Gastroesophageal sphincter (tissue), 4 donors: ENCODE data around the gene TAX1BP3. TPM values are rescaled to one million over a fixed set of nuclear protein-coding genes. Genes with fewer than 3 reads are reported as not detected.

ENCODE experiments used
- ATAC-seq: fragments of 150-250 bp; one replicate; pipeline ENCODE4 v1.9.1; 2016; ENCODE audit warnings: mild to moderate bottlenecking, moderate library complexity
- H3K27ac ChIP-seq, 4 donors: fragments of 200-600 bp; sonication (generic) in 3 of 4; 1 replicate in 3 of 4; 2 replicates in 1 of 4; pipeline ENCODE4 v1.5.1; 2016 to 2019
- H3K27me3 ChIP-seq: fragments of 200-600 bp; sonication (generic); one replicate; pipeline ENCODE4 v1.5.1; 2019
- H3K36me3 ChIP-seq, 2 donors: fragments of 200-600 bp; sonication (generic); one replicate each; pipeline ENCODE4 v1.5.1; 2019; ENCODE audit warnings: control low read depth in 1 of 2
- H3K4me1 ChIP-seq, 3 donors: fragments of 200-600 bp; sonication (generic); 1 replicate in 2 of 3; 2 replicates in 1 of 3; pipeline ENCODE4 v1.5.1; 2016 to 2019; ENCODE audit warnings: control low read depth in 2 of 3
- H3K4me3 ChIP-seq, 2 donors: fragments of 200-600 bp; sonication (generic); one replicate each; pipeline ENCODE4 v1.5.1; 2019; ENCODE audit warnings: mild to moderate bottlenecking in 1 of 2, moderate library complexity in 1 of 2
- H3K9me3 ChIP-seq, 3 donors: fragments of 200-600 bp; sonication (generic); one replicate each; pipeline ENCODE4 v1.5.1; 2017 to 2019; ENCODE audit warnings: control low read depth in 2 of 3
- EP300 ChIP-seq: sonication (generic); formaldehyde crosslinking; IDR thresholded peaks from one replicate; pipeline ENCODE4 v1.6.1; 2017; ENCODE audit warnings: antibody characterized with exemption, mild to moderate bottlenecking
- POLR2A ChIP-seq, 2 donors: fragments of 450-650 bp; IDR thresholded peaks; one replicate each; pipeline ENCODE4 v1.6.1; 2017; ENCODE audit warnings: antibody characterized with exemption in 2 of 2, mild to moderate bottlenecking in 2 of 2, moderate library complexity in 1 of 2
- POLR2AphosphoS5 ChIP-seq: sonication (generic); formaldehyde crosslinking; IDR thresholded peaks from one replicate; pipeline ENCODE4 v1.6.1; 2017; ENCODE audit warnings: antibody characterized with exemption
- WGBS, 2 donors: methylation state at CpG; one replicate each; pipeline ENCODE4 v1.1.5; 2018; ENCODE audit warnings: low coverage in 1 of 2; 5-methylcytosine and 5-hydroxymethylcytosine counted together
- total RNA-seq, 4 donors: library from RNA; depleted of rRNA; stranded (reverse); fragments of >200 nt; gene quantifications; one replicate each; pipeline ENCODE4 v1.1.0, GENCODE V29; 2016
- TF ChIP-seq, protein P1 (sequence below), 4 experiments: fragments of 200-600 bp in 2 of 4; fragments of 450-650 bp in 2 of 4; sonication (generic) in 1 of 4; IDR thresholded peaks; one replicate each; pipeline ENCODE4 v1.5.1; 2017 to 2019; ENCODE audit warnings: antibody characterized with exemption in 4 of 4, mild to moderate bottlenecking in 2 of 4, moderate library complexity in 2 of 4

Gene TAX1BP3
- total RNA-seq, 4 donors from 2014 or later: 98.5 to 172 (median 109) TPM

DNA sequence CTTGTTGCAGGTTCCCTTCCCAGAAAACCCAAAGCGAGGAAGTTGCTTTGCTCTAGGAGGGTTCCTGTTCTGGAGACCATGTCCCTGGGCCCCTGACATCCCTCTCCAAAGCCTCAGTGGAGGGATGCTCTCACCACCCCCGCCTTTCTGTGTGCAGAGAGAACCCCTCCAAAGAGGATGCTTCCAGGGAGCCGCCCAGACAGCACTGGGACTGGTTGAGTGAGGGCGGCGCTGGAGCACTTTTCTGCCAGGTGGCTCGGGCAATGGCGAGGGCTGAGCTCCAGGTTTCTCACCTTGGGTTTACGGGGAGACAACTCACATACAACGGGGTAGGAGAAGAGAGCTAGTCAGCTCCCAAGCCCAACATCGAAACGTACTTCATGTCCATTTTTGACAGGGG, 7.5 kb upstream of the TAX1BP3 start:
- H3K27ac ChIP-seq: no peak overlapping the region
- no CpG with 5 or more reads among the region's 11 CpGs for WGBS, 2 donors
- H3K4me3 ChIP-seq: no peak overlapping the region
- H3K4me1 ChIP-seq: no peaks in the 10 kb centered on the region
- no peaks in the 10 kb centered on the region for H3K9me3 ChIP-seq
- peaks cover 27% of the 10 kb centered on the region for H3K27me3 ChIP-seq
- TF ChIP-seq, protein P1, sequence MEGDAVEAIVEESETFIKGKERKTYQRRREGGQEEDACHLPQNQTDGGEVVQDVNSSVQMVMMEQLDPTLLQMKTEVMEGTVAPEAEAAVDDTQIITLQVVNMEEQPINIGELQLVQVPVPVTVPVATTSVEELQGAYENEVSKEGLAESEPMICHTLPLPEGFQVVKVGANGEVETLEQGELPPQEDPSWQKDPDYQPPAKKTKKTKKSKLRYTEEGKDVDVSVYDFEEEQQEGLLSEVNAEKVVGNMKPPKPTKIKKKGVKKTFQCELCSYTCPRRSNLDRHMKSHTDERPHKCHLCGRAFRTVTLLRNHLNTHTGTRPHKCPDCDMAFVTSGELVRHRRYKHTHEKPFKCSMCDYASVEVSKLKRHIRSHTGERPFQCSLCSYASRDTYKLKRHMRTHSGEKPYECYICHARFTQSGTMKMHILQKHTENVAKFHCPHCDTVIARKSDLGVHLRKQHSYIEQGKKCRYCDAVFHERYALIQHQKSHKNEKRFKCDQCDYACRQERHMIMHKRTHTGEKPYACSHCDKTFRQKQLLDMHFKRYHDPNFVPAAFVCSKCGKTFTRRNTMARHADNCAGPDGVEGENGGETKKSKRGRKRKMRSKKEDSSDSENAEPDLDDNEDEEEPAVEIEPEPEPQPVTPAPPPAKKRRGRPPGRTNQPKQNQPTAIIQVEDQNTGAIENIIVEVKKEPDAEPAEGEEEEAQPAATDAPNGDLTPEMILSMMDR (IDR thresholded peaks at IDR 0.05): no peak
- TF ChIP-seq POLR2AphosphoS5: no peak
- no peak for TF ChIP-seq EP300
- no peak for TF ChIP-seq POLR2A (IDR thresholded peaks at IDR 0.05)
- ATAC-seq: no peak
- H3K36me3 ChIP-seq: peaks cover 0 to 7% of the 10 kb centered on the region in 2 donors

GRCh38 chr17:3672571-3672970, 4.2 kb upstream of the TAX1BP3 start:
- peaks cover 0 to 18% (median 12%) of the 10 kb centered on the region in 3 donors for H3K4me1 ChIP-seq
- no peak for ATAC-seq
- no peak overlapping the region for H3K4me3 ChIP-seq
- H3K27ac ChIP-seq: no peak overlapping the region
- H3K9me3 ChIP-seq: no peaks in the 10 kb centered on the region
- peaks cover 3% of the 10 kb centered on the region for H3K27me3 ChIP-seq
- TF ChIP-seq POLR2A (IDR thresholded peaks at IDR 0.05) (no peak), POLR2AphosphoS5 (no peak), EP300 (no peak)
- TF ChIP-seq, protein P1 (IDR thresholded peaks at IDR 0.05): no peak
- 63 to 97% methylated on average over 1 to 4 of the region's 4 CpGs for WGBS, 2 donors
- peaks cover 0 to 10% of the 10 kb centered on the region in 2 donors for H3K36me3 ChIP-seq

GRCh38 chr17:3669548-3669947, 1.2 kb upstream of the TAX1BP3 start:
- H3K9me3 ChIP-seq: no peaks in the 10 kb centered on the region
- H3K27me3 ChIP-seq: no peaks in the 10 kb centered on the region
- no peak for ATAC-seq
- TF ChIP-seq, protein P1 (IDR thresholded peaks at IDR 0.05): no peak
- TF ChIP-seq POLR2A (IDR thresholded peaks at IDR 0.05) (no peak), POLR2AphosphoS5 (no peak), EP300 (no peak)
- peaks cover 0 to 16% of the 10 kb centered on the region in 2 donors for H3K36me3 ChIP-seq
- H3K27ac ChIP-seq: peak overlapping the region in 2 of 4 donors; percentile 93 to 97
- peaks cover 0 to 46% (median 29%) of the 10 kb centered on the region in 3 donors for H3K4me1 ChIP-seq
- 43 to 50% methylated on average over 11 to 12 of the region's 12 CpGs for WGBS, 2 donors
- H3K4me3 ChIP-seq: peak overlapping the region; percentile 90 to 97

DNA sequence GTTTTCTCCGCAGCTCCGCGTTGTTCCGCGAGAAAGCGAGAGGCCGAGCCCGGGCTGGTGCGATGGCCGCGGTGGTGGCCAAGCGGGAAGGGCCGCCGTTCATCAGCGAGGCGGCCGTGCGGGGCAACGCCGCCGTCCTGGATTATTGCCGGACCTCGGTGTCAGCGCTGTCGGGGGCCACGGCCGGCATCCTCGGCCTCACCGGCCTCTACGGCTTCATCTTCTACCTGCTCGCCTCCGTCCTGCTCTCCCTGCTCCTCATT, 638 bp upstream of the TAX1BP3 start:
- H3K4me1 ChIP-seq: peaks cover 0 to 46% (median 29%) of the 10 kb centered on the region in 3 donors
- peak overlapping the region; percentile 90 to 97 for H3K4me3 ChIP-seq
- H3K36me3 ChIP-seq: peaks cover 0 to 21% of the 10 kb centered on the region in 2 donors
- TF ChIP-seq POLR2AphosphoS5 (no peak), EP300 (no peak), POLR2A (IDR thresholded peaks at IDR 0.05) (no peak)
- TF ChIP-seq, protein P1 (IDR thresholded peaks at IDR 0.05): no peak
- 0% methylated on average over 3 to 4 of the region's 32 CpGs for WGBS, 2 donors
- no peaks in the 10 kb centered on the region for H3K27me3 ChIP-seq
- H3K27ac ChIP-seq: peak overlapping the region; percentile 73 to 100 (median 95)
- ATAC-seq: no peak
- no peaks in the 10 kb centered on the region for H3K9me3 ChIP-seq

- WGBS, 2 donors: 0 to 22% methylated on average over 1 of the region's 39 CpGs
- H3K9me3 ChIP-seq: no peaks in the 10 kb centered on the region
- TF ChIP-seq EP300: no peak
- TF ChIP-seq POLR2AphosphoS5: peak; percentile 72
- TF ChIP-seq, protein P1 (IDR thresholded peaks at IDR 0.05): peak in 1 of 4 experiments; percentile 37
- H3K27ac ChIP-seq: peak overlapping the region; percentile 86 to 100 (median 95)
- peaks cover 0 to 46% (median 29%) of the 10 kb centered on the region in 3 donors for H3K4me1 ChIP-seq
- H3K27me3 ChIP-seq: no peaks in the 10 kb centered on the region
- peaks cover 0 to 35% of the 10 kb centered on the region in 2 donors for H3K36me3 ChIP-seq
- ATAC-seq: peak; percentile 88
- peak overlapping the region; percentile 90 to 97 for H3K4me3 ChIP-seq
Measured at GRCh38 chr17:3667366-3668278, 756 bp downstream of the TAX1BP3 start.
